ENCODE results near the gene CLPTM1L. TPM values are rescaled to one million over a fixed set of nuclear protein-coding genes. Genes with fewer than 3 reads are reported as not detected.
"Not testable (repeated sequence)": the region's sequence is repeated elsewhere in the genome, so short reads cannot be mapped to it uniquely, and the experiment has no call there.

The CLPTM1L gene
- total and polyA plus RNA-seq, 9 of the 15 experiments (the other 6 are each of a cell fraction or from before 2014, with no cell fraction given) = 3.5 to 217 (median 177) TPM

GRCh38 chr5:1328237-1329110 is 16.4 kb downstream of the CLPTM1L start:
- FAIRE-seq; H3K9me1 ChIP-seq (ENCODE audit: control insufficient read depth, insufficient read depth, low read length); intact Hi-C loops (cut with micrococcal nuclease); DNase-seq (ENCODE audit: extremely low read depth in 1 of 4, low spot score in 3 of 4); CTCF ChIA-PET (ENCODE audit: low intra/inter-chr PET ratio); H3K9ac ChIP-seq (ENCODE audit: insufficient read depth in 1 of 2, low read depth in 2 of 2, low read length in 2 of 2); H3K4me3 ChIP-seq; H3K79me2 ChIP-seq (ENCODE audit: control insufficient read depth, insufficient read depth, low read length); H3K27me3 ChIP-seq (ENCODE audit: control insufficient read depth in 2 of 2, insufficient read depth in 2 of 2, low read length in 2 of 2); BruUV-seq (replicated peaks); ATAC-seq; H2AFZ ChIP-seq (ENCODE audit: low read depth, low read length); H3K9me3 ChIP-seq (replicated peaks; ENCODE audit: control insufficient read depth, insufficient read depth, low read depth, low read length); H3K4me2 ChIP-seq (ENCODE audit: insufficient read depth, low read length); H3K27ac ChIP-seq (ENCODE audit: extremely low read depth, low read depth, low read length); in situ Hi-C loops (cut with MboI): not testable (repeated sequence)
- peaks cover 75% of the 10 kb centered on the region for H3K36me3 ChIP-seq (ENCODE audit: control insufficient read depth, insufficient read depth, low read length)
- WGBS (ENCODE audit: insufficient coverage, low coverage, missing lambda C conversion rate) = 90% methylated on average over 7 of the region's 7 CpGs
- POLR2A ChIA-PET = interaction anchor here (4.7 kb wide), 1 partner anchor 11 kb away, joined by 32 read pairs; no protein-coding TSS in a partner anchor
- peaks cover 37% of the 10 kb centered on the region for H4K20me1 ChIP-seq (replicated peaks; ENCODE audit: control insufficient read depth, insufficient read depth, low read length)
- H3K4me1 ChIP-seq (replicated peaks in 1 of 2; ENCODE audit: control insufficient read depth in 2 of 2, insufficient read depth in 2 of 2, low read length in 2 of 2) = peaks cover 0 to 16% of the 10 kb centered on the region in 2 experiments; a peak in 2 of 5 replicates
- TF ChIP-seq POLR2A (conservative IDR thresholded peaks at IDR 0.05) (peak; percentile 49; the same call in 1 of the 2 replicates), SUPT5H (IDR thresholded peaks at IDR 0.05) (peak; percentile 56)

DNA sequence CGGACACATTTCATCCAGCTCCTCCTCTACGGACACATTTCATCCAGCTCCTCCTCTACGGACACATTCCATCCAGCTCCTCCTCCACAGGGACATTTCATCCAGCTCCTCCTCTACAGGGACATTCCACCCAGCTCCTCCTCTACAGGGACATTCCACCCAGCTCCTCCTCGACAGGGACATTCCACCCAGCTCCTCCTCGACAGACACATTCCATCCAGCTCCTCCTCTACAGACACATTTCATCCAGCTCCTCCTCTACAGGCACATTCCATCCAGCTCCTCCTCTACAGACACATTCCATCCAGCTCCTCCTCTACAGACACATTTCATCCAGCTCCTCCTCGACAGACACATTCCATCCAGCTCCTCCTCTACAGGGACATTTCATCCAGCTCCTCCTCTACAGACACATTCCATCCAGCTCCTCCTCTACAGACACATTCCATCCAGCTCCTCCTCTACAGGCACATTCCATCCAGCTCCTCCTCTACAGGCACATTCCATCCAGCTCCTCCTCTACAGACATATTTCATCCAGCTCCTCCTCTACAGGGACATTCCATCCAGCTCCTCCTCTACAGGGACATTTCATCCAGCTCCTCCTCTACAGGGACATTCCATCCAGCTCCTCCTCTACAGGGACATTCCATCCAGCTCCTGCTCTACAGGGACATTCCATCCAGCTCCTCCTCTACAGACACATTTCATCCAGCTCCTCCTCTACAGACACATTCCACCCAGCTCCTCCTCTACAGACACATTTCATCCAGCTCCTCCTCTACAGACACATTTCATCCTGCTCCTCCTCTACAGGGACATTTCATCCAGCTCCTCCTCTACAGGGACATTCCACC is 17.8 kb downstream of the CLPTM1L start:
- FAIRE-seq; CTCF ChIA-PET (ENCODE audit: low intra/inter-chr PET ratio); ATAC-seq; H3K4me3 ChIP-seq; H3K79me2 ChIP-seq (ENCODE audit: control insufficient read depth, insufficient read depth, low read length); H3K4me2 ChIP-seq (ENCODE audit: insufficient read depth, low read length); DNase-seq (ENCODE audit: extremely low read depth in 1 of 4, low spot score in 3 of 4); H3K9me3 ChIP-seq (replicated peaks; ENCODE audit: control insufficient read depth, insufficient read depth, low read depth, low read length); intact Hi-C loops (cut with micrococcal nuclease); H2AFZ ChIP-seq (ENCODE audit: low read depth, low read length); in situ Hi-C loops (cut with MboI); H3K27ac ChIP-seq (ENCODE audit: extremely low read depth, low read depth, low read length); H3K27me3 ChIP-seq (ENCODE audit: control insufficient read depth in 2 of 2, insufficient read depth in 2 of 2, low read length in 2 of 2); BruUV-seq (replicated peaks); H3K9me1 ChIP-seq (ENCODE audit: control insufficient read depth, insufficient read depth, low read length); H3K9ac ChIP-seq (ENCODE audit: insufficient read depth in 1 of 2, low read depth in 2 of 2, low read length in 2 of 2): not testable (repeated sequence)
- Histone ChIP-seq H3K4me1 (replicated peaks in 1 of 2; ENCODE audit: control insufficient read depth in 2 of 2, insufficient read depth in 2 of 2, low read length in 2 of 2) (peaks cover 0 to 25% of the 10 kb centered on the region in 2 experiments; a peak in 1 of 5 replicates), H4K20me1 (replicated peaks; ENCODE audit: control insufficient read depth, insufficient read depth, low read length) (peaks cover 29% of the 10 kb centered on the region), H3K36me3 (ENCODE audit: control insufficient read depth, insufficient read depth, low read length) (peaks cover 77% of the 10 kb centered on the region)
- WGBS (ENCODE audit: insufficient coverage, low coverage, missing lambda C conversion rate) = 80% methylated on average over 6 of the region's 6 CpGs
- TF ChIP-seq ZNF263 (CRISPR knock-in tag; IDR thresholded peaks at IDR 0.05; ENCODE audit: borderline replicate concordance) = peak; percentile 37; the same call in 1 of the 2 replicates
- TF ChIP-seq, protein P1, sequence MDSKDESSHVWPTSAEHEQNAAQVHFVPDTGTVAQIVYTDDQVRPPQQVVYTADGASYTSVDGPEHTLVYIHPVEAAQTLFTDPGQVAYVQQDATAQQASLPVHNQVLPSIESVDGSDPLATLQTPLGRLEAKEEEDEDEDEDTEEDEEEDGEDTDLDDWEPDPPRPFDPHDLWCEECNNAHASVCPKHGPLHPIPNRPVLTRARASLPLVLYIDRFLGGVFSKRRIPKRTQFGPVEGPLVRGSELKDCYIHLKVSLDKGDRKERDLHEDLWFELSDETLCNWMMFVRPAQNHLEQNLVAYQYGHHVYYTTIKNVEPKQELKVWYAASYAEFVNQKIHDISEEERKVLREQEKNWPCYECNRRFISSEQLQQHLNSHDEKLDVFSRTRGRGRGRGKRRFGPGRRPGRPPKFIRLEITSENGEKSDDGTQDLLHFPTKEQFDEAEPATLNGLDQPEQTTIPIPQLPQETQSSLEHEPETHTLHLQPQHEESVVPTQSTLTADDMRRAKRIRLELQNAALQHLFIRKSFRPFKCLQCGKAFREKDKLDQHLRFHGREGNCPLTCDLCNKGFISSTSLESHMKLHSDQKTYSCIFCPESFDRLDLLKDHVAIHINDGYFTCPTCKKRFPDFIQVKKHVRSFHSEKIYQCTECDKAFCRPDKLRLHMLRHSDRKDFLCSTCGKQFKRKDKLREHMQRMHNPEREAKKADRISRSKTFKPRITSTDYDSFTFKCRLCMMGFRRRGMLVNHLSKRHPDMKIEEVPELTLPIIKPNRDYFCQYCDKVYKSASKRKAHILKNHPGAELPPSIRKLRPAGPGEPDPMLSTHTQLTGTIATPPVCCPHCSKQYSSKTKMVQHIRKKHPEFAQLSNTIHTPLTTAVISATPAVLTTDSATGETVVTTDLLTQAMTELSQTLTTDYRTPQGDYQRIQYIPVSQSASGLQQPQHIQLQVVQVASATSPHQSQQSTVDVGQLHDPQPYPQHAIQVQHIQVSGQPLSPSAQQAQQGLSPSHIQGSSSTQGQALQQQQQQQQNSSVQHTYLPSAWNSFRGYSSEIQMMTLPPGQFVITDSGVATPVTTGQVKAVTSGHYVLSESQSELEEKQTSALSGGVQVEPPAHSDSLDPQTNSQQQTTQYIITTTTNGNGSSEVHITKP (IDR thresholded peaks at IDR 0.05; ENCODE audit: partially characterized antibody) = peak; percentile 63
- POLR2A ChIA-PET = interaction anchor here (1.4 to 4.7 kb wide), 2 partner anchors 10 to 15 kb away, joined by 3 to 32 read pairs; no protein-coding TSS in a partner anchor

Measured in K562 (cell line).